ENCODE measurements around the gene HOXA6.

Gene HOXA6

GRCh38 chr7:27121684-27122076, 25.9 kb downstream of the HOXA6 start:
- ATAC-seq, result no peak

GRCh38 chr7:27119412-27119911, 28.1 kb downstream of the HOXA6 start:
- ATAC-seq, result no peak

DNA sequence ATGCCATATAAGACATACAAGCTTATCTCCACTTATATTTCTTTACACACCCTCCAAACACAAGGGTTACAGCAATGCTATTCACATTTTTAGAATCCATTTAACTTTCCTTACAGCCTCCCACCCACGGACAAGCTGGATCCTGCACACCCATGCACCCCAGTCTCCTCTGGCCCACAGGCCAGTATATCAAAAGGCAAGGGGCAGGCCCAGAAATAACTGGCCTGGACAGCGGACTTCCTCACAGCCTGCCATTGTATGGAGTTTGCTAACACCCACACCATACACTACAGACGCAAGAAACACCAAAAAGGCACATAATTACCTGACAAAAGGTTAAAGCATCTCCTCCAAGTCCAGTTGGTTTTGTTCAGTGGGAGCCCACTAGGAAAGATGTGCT, 29.0 kb downstream of the HOXA6 start:
- no peak for ATAC-seq

DNA sequence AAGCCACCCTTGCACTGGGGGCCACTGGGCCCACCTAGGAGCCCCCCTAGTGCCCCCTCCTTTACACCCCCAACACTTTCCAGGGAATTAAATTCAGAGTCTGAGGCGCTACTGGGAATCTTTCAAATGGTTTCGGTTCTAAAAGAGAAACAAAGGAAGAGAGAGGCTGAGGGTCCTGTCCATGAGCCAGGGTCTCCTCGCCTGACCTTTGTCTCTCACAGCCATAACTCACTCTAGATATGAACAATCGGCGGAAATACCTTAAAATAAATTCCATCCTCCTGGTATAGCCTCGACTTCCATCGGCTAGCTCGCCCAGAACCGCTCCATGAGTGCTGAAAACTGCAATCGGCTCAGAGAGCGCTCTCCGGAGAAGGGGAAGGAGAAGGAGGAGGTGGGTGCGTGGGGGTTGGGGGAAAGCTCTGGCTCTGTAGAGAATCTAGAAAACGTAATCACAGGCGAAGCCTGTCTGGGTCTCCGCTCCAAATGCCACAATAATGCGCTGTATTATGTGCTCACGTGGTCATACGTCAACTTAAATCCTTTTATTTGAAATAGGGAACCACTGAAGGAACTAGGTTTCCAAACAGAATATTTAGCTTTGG, 29.6 kb downstream of the HOXA6 start:
- no peak for ATAC-seq

GRCh38 chr7:27116962-27117886, 30.4 kb downstream of the HOXA6 start:
- no peak for ATAC-seq

DNA sequence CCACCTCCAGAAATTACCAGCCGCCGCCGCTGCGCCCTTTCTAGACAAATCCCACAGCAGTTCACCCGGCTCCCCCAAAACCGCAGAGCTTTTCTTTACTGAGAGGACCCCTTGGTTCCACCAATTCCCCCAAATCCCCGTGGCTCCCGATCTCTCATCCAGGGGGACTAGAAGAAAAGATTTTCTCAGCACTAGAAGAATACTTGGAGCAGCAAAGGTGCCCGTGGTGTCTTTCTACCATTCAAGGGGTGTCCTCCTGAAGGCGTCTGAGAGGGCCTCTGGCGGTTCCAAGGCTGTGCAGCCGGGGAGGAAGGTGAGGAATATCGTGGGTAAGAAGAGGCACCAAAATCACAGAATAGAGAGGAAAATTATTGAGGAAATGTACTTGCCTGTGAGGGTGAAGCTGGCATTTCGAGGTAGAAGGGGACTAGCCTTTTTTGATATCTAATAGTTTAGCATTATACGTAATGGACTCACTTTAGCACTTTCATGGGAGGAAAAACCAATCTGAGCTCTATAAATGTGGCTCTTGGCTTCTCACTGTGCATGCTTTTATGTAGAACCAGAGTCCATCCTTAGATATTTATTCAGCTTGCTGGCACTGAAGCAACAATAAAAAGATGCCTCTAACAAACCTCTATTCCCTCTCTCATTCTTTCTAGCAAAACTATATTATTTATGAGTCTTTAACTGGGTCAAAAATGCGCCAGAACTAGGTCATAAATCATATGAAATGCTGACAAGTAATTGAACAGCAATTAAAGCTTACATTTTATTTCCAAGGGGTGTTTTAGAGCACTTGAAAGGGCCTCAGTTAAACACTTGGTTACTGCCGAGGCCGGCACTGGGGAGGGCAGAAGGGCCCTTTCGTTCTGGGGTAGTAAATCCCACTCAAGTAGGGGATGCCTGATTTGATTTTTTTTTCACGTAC, 31.3 kb downstream of the HOXA6 start:
- no peak for ATAC-seq

- ATAC-seq, result no peak
Measured at GRCh38 chr7:27115221-27116026, 32.1 kb downstream of the HOXA6 start.

DNA sequence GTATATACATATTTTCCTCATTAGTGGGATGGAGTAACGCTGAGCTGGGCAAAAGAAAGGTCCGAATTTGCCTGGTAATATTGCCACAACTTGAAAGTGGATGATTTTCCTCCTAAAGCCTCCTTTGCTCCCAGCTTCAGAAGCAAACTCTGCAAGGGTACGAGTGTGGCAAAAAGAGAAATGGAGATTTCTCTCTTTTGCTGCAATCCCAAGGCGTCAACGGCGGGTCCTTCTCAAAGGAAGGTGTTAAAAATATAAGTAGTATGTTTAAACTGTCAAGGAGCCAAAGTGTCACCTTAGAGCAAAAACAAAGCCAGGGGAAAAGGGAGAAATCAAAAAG, 32.7 kb downstream of the HOXA6 start:
- ATAC-seq, result no peak

- ATAC-seq, result no peak
Measured at GRCh38 chr7:27113991-27114769, 33.4 kb downstream of the HOXA6 start.

- ATAC-seq, result no peak
Measured at GRCh38 chr7:27112955-27113949, 34.3 kb downstream of the HOXA6 start.

- no peak for ATAC-seq
Measured at GRCh38 chr7:27112361-27112760, 35.2 kb downstream of the HOXA6 start.

- no peak for ATAC-seq
Measured at GRCh38 chr7:27111751-27112277, 35.8 kb downstream of the HOXA6 start.

- ATAC-seq, result no peak
Measured at GRCh38 chr7:27111042-27111750, 36.4 kb downstream of the HOXA6 start.

- no peak for ATAC-seq
Measured at GRCh38 chr7:27110186-27111031, 37.2 kb downstream of the HOXA6 start.

GRCh38 chr7:27109466-27110185, 37.9 kb downstream of the HOXA6 start:
- no peak for ATAC-seq

DNA sequence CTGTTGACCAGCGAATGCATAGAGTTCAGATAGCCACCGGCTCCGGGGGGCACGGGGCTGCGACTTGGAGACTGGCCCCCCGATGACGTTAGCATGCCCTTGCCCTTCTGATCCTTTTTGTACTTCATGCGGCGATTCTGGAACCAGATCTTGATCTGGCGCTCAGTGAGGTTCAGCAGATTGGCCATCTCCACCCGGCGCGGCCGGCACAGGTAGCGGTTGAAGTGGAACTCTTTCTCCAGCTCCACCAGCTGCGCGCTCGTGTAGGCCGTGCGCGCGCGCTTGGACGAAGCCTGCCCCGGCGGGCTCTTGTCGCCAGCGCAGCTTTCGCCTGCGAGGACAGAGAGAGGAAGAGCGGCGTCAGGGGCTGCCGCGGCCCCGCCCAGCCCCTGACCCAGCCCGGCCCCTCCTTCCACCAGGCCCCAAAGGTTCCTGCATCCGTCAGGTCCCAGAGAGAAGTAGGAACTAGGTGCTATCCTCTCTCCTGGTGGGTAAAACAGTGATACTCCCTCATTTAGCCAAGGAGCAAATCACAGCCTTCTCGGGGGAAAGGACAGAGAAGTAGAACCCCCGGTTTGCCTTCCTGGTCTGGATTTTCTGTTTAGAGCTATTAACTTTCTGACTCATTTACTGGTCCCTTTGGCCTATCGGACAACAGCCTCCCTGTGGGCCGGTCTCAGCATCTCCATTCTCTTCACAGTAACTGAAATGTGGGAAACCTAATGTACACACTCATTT, 39.0 kb downstream of the HOXA6 start:
- ATAC-seq, result no peak

Measured in activated CD4-positive, CD25-positive, alpha-beta regulatory T cell treated with anti-CD3 and anti-CD28 coated beads, Interleukin-2, amount 50 U/mL, for 24 hours (primary cell).